KOPT-K1 (cell line): Measurements from ENCODE around the gene SPON2.

Experiments used
- H3K27ac ChIP-seq: fragments of 200-600 bp; sonication (generic); 2 replicates; pipeline ENCODE4 v1.5.1; 2016; ENCODE audit warnings: antibody characterized with exemption, mild to moderate bottlenecking, low read depth, low read length; ENCODE audit not compliant: poor library complexity, severe bottlenecking
- H3K36me3 ChIP-seq: fragments of 200-600 bp; sonication (generic); 2 replicates; pipeline ENCODE4 v1.5.1; 2017; ENCODE audit warnings: antibody characterized with exemption, mild to moderate bottlenecking, low read length, moderate library complexity; ENCODE audit not compliant: insufficient read depth
- H3K9me3 ChIP-seq: fragments of 200-600 bp; sonication (generic); 2 replicates; pipeline ENCODE4 v1.5.1; 2017; ENCODE audit warnings: antibody characterized with exemption, low read length, mild to moderate bottlenecking; ENCODE audit not compliant: insufficient read depth, poor library complexity, severe bottlenecking

The SPON2 gene

GRCh38 chr4:1192091-1192492 lies 19.7 kb upstream of the SPON2 start:
- Histone ChIP-seq H3K36me3 (peaks cover 21% of the 10 kb centered on the region), H3K27ac (no peak overlapping the region), H3K9me3 (no peaks in the 10 kb centered on the region)

DNA sequence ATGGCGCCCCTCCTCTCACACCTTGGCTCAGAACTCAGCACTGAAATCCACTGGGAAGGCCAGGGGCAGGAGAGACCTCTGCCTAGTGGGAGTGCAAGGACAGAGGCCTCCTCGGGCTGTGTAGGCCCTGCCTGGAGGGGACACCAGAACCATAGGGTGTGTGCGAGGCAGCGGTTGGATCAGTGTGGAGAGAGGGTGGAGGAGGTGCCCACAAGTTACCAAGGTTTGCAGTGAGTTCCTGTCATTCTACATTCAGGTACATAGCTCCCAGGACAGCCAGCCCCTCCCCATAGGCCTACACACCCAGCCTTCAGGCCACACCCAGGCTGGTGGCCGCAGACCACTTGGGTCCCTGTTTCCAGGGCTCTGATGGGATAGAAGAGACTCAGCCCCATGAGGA lies 19.2 kb upstream of the SPON2 start:
- Histone ChIP-seq H3K27ac (no peak overlapping the region), H3K36me3 (peaks cover 16% of the 10 kb centered on the region), H3K9me3 (no peaks in the 10 kb centered on the region)

DNA sequence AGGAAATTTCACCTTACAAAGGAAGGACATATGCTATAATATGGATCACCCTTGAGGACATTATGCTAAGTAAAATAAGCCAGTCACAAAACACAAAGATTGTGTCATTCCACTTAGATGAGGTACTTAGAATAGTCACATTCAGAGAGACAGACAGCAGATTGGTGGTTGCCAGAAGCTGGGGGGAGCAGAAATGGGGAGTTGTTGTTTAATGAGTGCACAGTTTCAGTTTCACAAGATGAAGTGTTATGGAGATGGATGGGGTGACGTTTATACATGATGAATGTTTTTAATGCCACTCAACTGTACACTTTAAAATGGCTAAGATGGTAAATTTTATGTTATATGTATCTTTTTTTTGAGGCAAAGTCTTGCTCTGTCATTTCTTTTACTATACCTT lies 14.8 kb upstream of the SPON2 start:
- no peak overlapping the region for H3K27ac ChIP-seq
- peaks cover 7% of the 10 kb centered on the region; the same call in 1 of the 2 replicates for H3K36me3 ChIP-seq
- peaks cover 8% of the 10 kb centered on the region for H3K9me3 ChIP-seq

DNA sequence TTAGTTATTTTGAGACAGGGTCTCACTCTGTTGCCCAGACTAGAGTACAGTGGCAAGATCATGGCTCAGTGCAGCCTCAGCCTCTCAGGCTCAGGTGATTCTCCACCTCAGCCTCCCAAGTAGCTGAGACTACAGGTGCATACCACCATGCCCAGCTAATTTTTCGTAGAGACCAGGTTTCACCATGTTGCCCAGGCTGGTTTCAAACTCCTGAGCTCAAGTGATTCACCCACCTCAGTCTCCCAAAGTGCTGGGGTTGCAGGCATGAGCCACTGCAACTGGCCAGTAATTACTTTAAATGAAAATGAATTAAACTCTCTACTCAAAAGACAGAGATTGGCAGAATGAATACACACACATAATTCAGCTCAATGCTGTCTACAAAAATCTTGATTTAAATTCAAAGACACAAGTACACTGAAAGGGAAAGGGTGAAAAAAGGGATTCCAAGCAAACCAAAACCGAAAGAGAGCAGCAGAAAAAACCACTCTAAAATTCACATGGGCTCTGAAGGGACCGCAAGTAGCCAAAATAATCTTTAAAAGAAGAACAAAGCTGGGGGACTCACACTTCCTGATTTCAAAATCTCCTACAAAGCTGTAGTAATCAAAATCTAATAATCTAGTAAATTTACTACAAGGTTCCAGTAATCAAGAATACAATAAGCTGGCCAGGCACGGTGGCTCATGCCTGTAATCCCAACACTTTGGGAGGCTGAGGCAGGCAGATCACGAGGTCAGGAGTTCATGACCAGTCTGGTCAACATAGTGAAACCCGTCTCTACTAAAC lies 11.8 kb upstream of the SPON2 start:
- Histone ChIP-seq H3K9me3 (peaks cover 36% of the 10 kb centered on the region), H3K27ac (peak overlapping the region; percentile 35), H3K36me3 (peaks cover 9% of the 10 kb centered on the region; the same call in 1 of the 2 replicates)

- Histone ChIP-seq H3K36me3 (peaks cover 14% of the 10 kb centered on the region; the same call in 1 of the 2 replicates), H3K9me3 (peaks cover 36% of the 10 kb centered on the region), H3K27ac (no peak overlapping the region)
Measured at GRCh38 chr4:1182313-1182712, 9.9 kb upstream of the SPON2 start.

- Histone ChIP-seq H3K27ac (no peak overlapping the region), H3K36me3 (peaks cover 14% of the 10 kb centered on the region; the same call in 1 of the 2 replicates), H3K9me3 (peaks cover 36% of the 10 kb centered on the region)
Measured at GRCh38 chr4:1180663-1181062, 8.3 kb upstream of the SPON2 start.

DNA sequence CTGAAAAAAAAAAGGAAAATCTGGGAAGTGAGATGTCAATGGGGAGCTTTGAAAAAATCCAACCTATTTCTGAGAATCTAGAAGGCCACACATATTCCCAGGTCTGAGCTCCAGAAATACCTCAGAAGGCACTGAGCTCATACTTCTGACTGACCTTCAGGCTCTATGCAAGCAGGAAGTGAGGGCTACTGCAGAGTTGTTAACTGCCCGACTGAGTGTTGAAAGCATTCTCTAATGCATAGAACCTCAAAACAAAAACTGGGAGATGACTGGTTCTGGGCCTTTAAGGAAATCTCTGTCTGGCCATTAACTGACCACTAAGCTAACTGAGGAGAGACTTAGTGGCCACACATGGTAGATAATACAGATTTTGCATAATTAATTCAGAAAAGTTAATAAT lies 7.6 kb upstream of the SPON2 start:
- Histone ChIP-seq H3K9me3 (peaks cover 36% of the 10 kb centered on the region), H3K36me3 (peaks cover 14% of the 10 kb centered on the region; the same call in 1 of the 2 replicates), H3K27ac (no peak overlapping the region)

DNA sequence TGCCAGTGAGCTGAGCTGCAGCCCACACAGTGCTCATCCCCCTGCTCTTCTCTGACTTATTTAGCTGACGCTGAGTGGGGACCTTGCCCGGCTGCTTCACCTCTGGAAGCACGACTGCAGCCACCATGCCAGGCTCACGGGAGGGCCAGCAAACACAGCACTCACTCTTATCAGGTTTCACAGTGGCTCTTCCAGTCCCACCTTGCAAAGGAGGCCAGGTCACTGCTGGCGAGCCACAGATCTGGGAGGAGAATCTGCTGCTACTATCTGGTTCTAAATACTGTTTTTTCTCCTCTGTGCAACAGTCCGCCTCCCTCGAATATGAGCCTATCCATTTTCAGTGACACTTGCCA lies 6.7 kb upstream of the SPON2 start:
- no peak overlapping the region for H3K27ac ChIP-seq

DNA sequence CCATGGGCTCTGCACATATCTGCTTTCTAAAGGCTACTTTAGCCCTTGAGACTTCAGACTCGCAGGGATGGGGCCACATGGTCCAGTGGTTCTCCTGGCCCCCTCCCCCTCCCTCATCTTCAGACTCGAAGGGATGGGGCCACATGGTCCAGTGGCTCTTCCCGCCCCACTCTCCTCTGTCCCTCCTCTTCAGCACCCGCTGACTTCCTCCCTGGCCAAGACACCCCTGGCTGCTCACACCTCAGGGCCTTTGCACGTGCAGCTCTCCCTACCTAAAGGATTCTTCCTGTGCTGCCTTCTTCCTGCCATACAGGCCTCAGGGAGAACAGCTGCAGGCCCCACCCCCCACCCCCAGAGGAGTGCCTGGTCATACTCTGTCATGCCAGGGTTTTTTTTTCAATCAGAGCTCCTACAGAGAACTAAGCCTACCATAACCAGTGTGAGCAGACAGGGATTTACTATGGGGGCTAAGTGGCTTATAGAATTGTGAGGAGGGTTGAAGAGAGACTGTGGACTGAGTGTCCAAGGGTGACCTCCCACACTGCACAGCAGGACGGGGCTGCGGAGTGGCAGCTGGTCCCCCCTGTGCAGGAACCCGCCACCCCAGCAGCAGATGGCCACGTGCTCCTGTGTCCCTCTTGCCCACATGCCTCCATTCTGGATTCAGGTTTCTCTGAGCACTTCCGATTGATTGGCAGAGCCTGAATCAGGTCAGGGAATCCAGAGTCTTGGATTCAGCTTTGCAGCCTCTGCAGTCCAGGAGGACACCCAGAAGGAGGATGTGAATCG lies 6.1 kb upstream of the SPON2 start:
- Histone ChIP-seq H3K9me3 (peaks cover 36% of the 10 kb centered on the region), H3K36me3 (peaks cover 14% of the 10 kb centered on the region; the same call in 1 of the 2 replicates), H3K27ac (no peak overlapping the region)

More for the DNA sequence above, 6.7 kb upstream of the SPON2 start:
- Histone ChIP-seq H3K9me3 (peaks cover 36% of the 10 kb centered on the region), H3K36me3 (peaks cover 14% of the 10 kb centered on the region; the same call in 1 of the 2 replicates)

DNA sequence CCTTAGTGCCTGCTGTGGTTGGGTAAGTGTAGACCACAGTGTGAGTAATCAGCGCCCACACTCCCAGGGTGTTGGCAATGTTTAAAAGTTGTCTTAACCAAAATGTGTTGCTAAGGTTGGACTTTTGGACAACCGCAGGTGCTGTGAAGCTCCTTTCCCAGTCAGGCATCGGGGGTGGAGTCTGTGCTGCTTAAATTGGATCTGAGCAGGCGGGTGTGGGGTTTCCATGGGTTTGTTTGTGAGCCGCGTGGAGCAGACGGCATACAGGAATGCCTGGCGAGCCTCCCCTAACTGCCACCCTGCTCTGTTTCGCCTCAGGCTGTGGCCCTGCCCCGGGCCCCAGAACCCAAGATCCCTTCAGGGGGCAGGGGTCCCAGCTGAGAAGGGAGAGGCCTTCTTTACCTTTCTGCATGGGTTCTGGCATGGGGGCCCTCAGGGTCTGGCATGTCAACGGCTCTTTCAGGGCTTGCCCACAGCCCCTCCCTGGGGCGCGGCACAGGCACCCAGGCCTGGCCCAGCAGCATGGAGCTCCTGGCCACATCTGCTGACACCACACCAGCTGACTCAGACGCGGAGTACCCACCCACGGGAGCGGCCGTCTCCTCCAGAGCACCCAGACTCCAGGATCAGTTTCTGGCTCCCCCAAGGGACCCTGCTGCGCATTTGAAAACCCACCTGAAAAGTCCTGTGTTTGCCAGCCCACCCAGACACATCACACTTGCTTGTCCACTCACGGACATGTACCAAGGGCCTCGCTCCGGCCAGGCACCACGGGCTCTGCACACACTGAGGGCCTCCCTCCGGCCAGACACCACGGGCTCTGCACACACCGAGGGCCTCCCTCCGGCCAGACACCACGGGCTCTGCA lies 5.1 kb upstream of the SPON2 start:
- Histone ChIP-seq H3K9me3 (peaks cover 31% of the 10 kb centered on the region), H3K27ac (no peak overlapping the region), H3K36me3 (peaks cover 9% of the 10 kb centered on the region; the same call in 1 of the 2 replicates)

DNA sequence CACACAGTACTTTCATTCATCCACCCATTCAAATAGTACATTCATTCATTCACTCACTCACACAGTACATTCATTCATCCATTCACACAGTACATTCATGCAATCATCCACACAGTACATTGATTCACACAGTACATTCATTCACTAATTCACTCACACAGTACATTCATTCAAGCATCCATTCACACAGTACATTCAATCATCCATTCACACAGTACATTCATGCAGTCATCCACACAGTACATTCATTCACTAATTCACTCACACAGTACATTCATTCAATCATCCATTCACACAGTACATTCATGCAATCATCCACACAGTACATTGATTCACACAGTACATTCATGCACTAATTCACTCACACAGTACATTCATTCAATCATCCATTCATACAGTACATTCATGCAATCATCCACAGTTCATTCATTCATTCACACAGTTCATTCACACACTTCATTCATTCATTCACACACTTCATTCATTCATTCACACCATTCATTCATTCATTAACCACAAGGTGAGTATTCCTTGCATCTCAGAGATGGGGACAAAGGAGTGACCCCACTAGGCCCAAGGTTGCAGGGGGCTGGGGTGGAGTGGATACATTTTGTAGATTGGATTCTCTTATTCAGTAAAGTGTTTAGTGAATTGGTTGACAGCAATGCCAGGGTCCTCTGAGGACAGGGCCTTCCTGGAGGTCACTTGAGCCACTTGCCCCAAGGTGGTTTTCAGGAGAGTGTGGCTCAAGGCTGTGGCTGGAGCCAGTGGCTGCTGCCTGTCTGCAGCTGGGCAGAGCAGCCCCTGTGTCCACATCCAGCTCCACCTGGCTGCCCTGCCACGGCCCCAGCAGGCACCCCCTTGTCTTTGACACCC lies 4.3 kb upstream of the SPON2 start:
- Histone ChIP-seq H3K36me3 (peaks cover 7% of the 10 kb centered on the region; the same call in 1 of the 2 replicates), H3K9me3 (peaks cover 22% of the 10 kb centered on the region), H3K27ac (no peak overlapping the region)

- peaks cover 13% of the 10 kb centered on the region for H3K9me3 ChIP-seq
- no peak overlapping the region for H3K27ac ChIP-seq
- peaks cover 7% of the 10 kb centered on the region; the same call in 1 of the 2 replicates for H3K36me3 ChIP-seq
Measured at GRCh38 chr4:1175635-1176229, 3.3 kb upstream of the SPON2 start.

GRCh38 chr4:1174941-1175634 lies 2.7 kb upstream of the SPON2 start:
- H3K27ac ChIP-seq: no peak overlapping the region
- H3K9me3 ChIP-seq: peaks cover 7% of the 10 kb centered on the region
- peaks cover 7% of the 10 kb centered on the region; the same call in 1 of the 2 replicates for H3K36me3 ChIP-seq
